BLaER1 (cell line): ENCODE data around the gene CDK4.

Source experiments
- H3K27ac ChIP-seq: shearing (Covaris generic); formaldehyde crosslinking; 2 replicates; pipeline ENCODE4 v1.8.1; 2022
- H3K27me3 ChIP-seq: shearing (Covaris generic); formaldehyde crosslinking; 2 replicates; pipeline ENCODE4 v1.8.1; 2022
- H3K36me3 ChIP-seq: shearing (Covaris generic); formaldehyde crosslinking; 2 replicates; pipeline ENCODE4 v1.8.1; 2022
- H3K4me1 ChIP-seq: shearing (Covaris generic); formaldehyde crosslinking; 2 replicates; pipeline ENCODE4 v1.8.1; 2022
- H3K4me2 ChIP-seq: shearing (Covaris generic); formaldehyde crosslinking; 2 replicates; pipeline ENCODE4 v1.8.1; 2022
- H3K4me3 ChIP-seq: shearing (Covaris generic); formaldehyde crosslinking; 2 replicates; pipeline ENCODE4 v1.8.1; 2022
- H3K9ac ChIP-seq: shearing (Covaris generic); formaldehyde crosslinking; 2 replicates; pipeline ENCODE4 v1.8.1; 2022
- H3K9me3 ChIP-seq: shearing (Covaris generic); formaldehyde crosslinking; 2 replicates; pipeline ENCODE4 v1.8.1; 2022
- H4K20me1 ChIP-seq: shearing (Covaris generic); formaldehyde crosslinking; 2 replicates; pipeline ENCODE4 v1.8.1; 2022
- Cebpa-rat ChIP-seq: shearing (Covaris generic); IDR thresholded peaks from 2 replicates; pipeline ENCODE4 v1.8.1; 2022

Gene CDK4

DNA sequence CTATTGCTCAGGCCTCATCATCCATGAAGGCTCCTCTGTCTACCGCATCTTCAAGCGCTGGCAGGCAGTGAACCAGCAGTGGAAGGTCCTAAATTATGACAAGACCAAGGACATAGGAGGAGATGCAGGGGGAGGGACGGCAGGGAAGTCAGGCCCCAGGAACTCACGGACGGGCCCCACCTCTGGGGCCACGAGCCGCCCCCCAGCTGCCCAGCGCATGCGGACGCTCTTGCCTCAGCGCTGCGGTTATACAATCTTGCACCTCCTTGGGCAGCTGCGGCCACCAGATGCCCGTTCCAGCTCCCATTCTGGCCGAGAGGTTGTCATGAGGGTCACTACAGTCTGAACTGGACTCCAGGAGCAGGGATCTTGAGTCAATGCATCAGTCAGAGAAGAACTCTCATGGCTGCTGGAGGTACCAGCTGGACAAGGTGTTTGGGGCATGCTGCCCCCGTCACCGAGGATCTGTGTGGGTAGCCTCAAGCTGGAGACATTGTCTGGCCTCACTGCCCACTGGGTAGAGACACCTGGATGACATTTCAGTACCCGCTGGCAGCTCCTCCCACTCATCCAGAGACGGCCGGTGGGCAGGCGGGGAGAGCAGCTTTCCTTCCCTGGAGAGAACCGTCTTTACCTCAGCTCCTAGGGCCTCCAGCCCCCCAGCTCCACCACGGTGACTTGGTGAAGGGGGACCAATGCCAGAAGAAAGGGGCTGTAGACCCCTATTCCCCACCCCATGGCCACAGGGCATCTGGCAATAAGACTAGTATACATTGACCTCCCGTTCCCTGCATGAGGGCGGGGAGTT, 6.6 kb upstream of the CDK4 start:
- Histone ChIP-seq H3K9ac (no peak overlapping the region), H4K20me1 (peaks cover 74% of the 10 kb centered on the region), H3K36me3 (peaks cover 12% of the 10 kb centered on the region; the same call in 1 of the 2 replicates), H3K4me1 (peaks cover 26% of the 10 kb centered on the region), H3K4me3 (no peak overlapping the region), H3K27ac (no peak overlapping the region), H3K9me3 (no peaks in the 10 kb centered on the region), H3K27me3 (peaks cover 86% of the 10 kb centered on the region), H3K4me2 (no peak overlapping the region)
- no peak for TF ChIP-seq Cebpa-rat

DNA sequence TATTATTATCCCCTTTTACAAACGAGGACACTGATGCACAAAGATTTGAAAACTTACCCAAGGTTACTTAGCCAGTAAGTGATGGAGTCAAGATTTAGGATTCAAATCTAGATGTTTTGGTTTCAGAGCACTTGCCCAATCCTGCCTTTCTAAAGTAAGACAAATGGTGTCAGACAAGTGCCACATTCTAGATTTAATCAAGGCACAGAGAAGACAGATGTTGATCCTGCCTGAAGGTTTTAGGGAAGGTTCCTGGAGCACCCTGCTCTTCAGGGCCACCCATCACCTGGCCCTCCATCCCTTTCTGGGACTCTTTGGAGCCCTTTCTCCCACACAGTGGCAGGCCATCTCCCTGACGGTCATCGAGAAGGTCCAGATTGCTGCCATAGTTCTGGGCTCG, 5.7 kb upstream of the CDK4 start:
- no peak for TF ChIP-seq Cebpa-rat
- Histone ChIP-seq H3K36me3 (peaks cover 12% of the 10 kb centered on the region; the same call in 1 of the 2 replicates), H3K4me1 (peaks cover 33% of the 10 kb centered on the region), H4K20me1 (peaks cover 73% of the 10 kb centered on the region), H3K4me3 (no peak overlapping the region), H3K27me3 (peaks cover 86% of the 10 kb centered on the region), H3K4me2 (no peak overlapping the region), H3K27ac (no peak overlapping the region), H3K9me3 (no peaks in the 10 kb centered on the region), H3K9ac (no peak overlapping the region)

DNA sequence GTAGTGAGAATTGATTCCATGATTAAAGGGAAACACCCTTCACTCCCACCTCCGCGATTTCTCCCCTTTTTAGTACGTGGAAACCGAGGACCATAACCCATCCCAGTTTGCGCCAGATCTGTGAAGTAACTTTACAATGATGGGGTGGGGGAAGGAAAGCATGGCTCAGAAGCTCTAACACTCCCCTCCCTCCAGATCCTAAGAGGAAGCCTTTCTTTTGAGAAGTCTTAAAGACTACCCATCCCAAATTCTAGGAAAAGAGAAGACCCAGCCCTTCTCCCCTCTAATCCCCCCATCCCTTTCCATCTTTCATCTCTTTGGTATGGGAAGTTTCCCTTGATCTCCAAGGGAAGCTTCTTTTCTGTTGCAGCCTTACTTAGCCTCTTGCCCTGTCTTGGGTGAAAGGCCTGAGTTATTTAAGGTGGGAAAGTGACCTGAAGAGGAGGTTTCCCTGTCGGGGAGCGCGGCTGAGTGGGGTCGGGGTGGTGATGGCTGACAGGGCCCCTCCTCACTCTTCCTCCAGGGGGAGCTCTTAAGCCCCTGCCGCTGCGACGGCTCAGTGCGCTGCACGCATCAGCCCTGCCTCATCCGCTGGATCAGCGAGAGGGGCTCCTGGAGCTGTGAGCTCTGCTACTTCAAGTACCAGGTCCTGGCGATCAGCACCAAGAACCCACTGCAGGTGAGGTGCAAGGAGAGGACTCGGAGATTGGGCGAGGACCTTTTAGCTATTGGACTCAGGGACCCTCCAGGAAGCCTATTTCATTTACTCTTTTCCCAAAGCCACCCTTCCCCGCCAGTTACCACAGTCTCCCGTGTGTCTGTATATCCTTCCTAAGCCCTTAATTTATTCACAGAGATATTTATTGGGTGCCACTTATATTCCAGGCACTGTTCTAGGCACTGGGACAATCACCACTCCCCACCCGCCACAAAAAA, 4.6 kb upstream of the CDK4 start:
- Histone ChIP-seq H4K20me1 (peaks cover 62% of the 10 kb centered on the region), H3K4me1 (peaks cover 36% of the 10 kb centered on the region), H3K9me3 (no peaks in the 10 kb centered on the region), H3K4me2 (peak overlapping the region; percentile 99), H3K36me3 (peaks cover 12% of the 10 kb centered on the region; the same call in 1 of the 2 replicates), H3K4me3 (peak overlapping the region; percentile 73), H3K27me3 (peaks cover 76% of the 10 kb centered on the region), H3K27ac (no peak overlapping the region), H3K9ac (0 out of 2 replicates have a peak overlapping the region, but pooled peaks have one; percentile 65)
- no peak for TF ChIP-seq Cebpa-rat

DNA sequence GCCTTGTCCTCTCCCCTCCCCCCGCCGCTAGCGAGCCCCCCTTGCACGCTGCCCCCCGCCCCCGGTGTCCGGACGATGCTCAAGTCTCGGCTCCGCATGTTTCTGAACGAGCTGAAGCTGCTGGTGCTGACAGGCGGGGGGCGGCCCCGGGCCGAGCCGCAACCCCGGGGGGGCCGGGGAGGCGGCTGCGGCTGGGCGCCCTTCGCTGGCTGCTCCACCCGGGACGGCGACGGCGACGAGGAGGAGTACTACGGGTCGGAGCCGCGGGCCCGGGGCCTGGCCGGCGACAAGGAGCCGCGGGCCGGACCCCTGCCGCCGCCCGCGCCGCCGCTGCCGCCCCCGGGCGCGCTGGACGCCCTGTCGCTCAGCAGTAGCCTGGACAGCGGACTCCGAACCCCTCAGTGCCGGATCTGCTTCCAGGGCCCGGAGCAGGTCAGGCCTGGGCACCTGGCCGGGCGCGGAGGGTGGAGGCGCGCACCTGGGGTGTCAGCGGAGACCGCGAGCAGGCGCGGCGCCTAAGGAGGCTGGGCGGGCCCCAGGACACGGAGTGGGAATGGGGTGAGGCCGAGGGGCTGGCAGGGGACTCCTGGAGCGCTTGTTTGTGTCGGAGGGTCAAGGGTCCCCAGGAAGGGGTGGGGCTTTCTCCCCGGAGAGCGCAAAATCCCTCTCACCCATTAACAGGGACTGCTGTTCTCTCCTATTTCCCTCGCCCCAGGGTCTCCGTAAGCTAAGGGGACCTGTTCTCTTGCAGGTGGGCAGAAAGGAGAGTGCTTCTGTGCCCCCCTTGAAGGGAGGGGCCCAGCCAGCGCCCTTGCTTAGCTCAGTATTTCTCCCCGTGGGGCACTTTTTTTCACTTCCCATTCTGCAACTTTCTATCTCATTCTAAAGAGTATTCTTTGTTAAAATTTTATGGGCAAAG, 3.6 kb upstream of the CDK4 start:
- Histone ChIP-seq H3K27ac (no peak overlapping the region), H3K27me3 (peaks cover 67% of the 10 kb centered on the region), H3K9me3 (no peaks in the 10 kb centered on the region), H3K4me3 (peak overlapping the region; percentile 73), H3K9ac (peak overlapping the region; percentile 65), H4K20me1 (peaks cover 58% of the 10 kb centered on the region), H3K4me2 (peak overlapping the region; percentile 99), H3K4me1 (peaks cover 44% of the 10 kb centered on the region), H3K36me3 (peaks cover 17% of the 10 kb centered on the region)
- TF ChIP-seq Cebpa-rat = no peak

DNA sequence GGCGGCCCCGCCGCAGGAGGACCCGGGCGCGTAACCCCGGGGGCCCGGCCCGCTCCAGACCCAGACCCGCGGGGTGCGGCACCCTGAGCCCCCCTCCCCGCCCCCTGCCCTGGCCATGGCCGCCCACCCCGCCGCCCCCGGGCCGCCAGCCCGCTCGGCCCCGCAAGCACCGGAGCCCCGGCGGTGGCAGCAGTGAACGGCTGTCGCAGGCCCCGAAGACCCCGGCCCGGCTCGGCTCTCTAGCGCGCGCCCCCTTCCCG, 3.0 kb upstream of the CDK4 start:
- H3K4me1 ChIP-seq = peaks cover 50% of the 10 kb centered on the region
- no peaks in the 10 kb centered on the region for H3K9me3 ChIP-seq
- peaks cover 66% of the 10 kb centered on the region for H3K27me3 ChIP-seq
- no peak overlapping the region for H3K27ac ChIP-seq
- H3K9ac ChIP-seq = no peak overlapping the region
- H3K36me3 ChIP-seq = peaks cover 23% of the 10 kb centered on the region
- no peak for TF ChIP-seq Cebpa-rat
- peak overlapping the region; percentile 99 for H3K4me2 ChIP-seq
- H3K4me3 ChIP-seq = peak overlapping the region; percentile 73
- peaks cover 58% of the 10 kb centered on the region for H4K20me1 ChIP-seq

DNA sequence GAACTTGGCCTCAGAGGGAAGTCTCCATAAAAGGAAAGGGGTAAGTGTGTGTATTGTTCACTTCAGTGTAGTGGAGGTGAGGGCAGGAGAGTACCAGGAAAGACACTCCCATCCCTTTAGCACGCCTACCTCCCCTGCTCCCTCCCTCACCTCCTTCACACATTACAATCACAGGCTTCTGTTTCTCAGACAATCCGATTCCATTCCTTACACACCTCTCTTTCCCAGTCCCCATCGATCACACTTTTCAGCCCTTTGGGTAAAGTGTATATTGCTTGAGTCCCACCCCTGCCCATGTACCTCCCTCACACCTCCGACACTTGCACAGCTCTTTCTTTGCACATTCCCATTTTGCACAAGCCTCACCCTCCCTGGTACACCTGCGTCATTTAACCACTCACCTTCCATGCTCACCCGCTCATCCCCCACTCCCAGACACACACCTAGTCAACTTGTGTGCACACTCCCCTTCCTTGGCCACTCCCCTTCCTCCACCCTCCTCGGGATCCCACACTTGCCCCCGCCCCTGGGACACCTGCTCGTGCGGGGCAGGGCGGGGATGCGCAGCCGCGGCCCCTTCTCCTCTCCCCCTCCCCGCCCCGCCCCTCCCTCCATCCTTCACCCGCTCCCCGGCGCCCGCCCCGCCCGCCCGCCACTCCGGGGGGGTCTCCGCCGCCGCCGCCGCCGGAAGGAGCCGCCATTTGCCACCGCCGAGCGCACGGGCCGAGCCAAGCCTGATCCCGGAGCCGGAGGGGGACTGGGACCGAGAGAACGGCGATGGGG, 2.5 kb upstream of the CDK4 start, which contains the start of gene MARCHF9:
Gene MARCHF9, plus strand, starts transcription at position 693 of the 783 bp plus-strand sequence. CDS start 426 bp downstream, outside the sequence.
- H3K4me1 ChIP-seq = peaks cover 51% of the 10 kb centered on the region
- no peak for TF ChIP-seq Cebpa-rat
- H3K27me3 ChIP-seq = peaks cover 66% of the 10 kb centered on the region
- H3K36me3 ChIP-seq = peaks cover 28% of the 10 kb centered on the region
- peak within 1 kb of the TSS; percentile 73 for H3K4me3 ChIP-seq
- H3K9ac ChIP-seq = peak within 1 kb of the TSS; percentile 65
- no peak within 1 kb of the TSS for H3K27ac ChIP-seq
- H3K4me2 ChIP-seq = peak within 1 kb of the TSS; percentile 99
- H3K9me3 ChIP-seq = no peaks in the 10 kb centered on the region
- H4K20me1 ChIP-seq = peaks cover 57% of the 10 kb centered on the region

DNA sequence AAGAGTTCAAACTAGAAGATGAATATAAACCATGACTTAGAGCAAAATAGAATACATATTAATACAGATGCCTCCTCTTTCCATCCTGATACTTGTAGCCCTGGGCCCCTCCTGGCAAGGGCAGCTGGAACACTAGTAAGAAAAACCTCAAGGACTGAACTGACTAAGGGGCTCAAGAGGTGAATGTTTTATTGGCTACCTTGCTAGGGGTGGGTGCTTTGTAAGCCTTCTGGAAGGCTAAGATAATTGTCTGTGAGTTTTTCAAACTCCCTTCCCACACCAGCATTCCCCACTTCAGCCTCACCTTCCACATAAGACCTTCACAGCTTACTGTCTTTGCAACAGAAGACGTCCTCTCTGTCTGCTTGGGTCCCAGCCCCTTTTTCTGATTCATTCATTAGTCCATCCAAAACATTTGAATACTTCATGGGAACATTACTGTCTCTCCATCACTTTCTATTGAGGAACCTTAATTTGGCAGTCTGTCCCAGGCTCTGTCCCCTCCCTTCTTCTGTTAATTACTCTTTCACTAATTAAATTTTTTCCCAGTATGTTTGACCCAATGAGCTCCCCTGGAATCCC, 1.7 kb upstream of the CDK4 start:
- Histone ChIP-seq H3K9ac (no peak overlapping the region), H4K20me1 (peaks cover 60% of the 10 kb centered on the region), H3K36me3 (peaks cover 34% of the 10 kb centered on the region), H3K27me3 (peaks cover 62% of the 10 kb centered on the region), H3K4me1 (peaks cover 51% of the 10 kb centered on the region), H3K4me2 (peak overlapping the region; percentile 99), H3K27ac (no peak overlapping the region), H3K9me3 (no peaks in the 10 kb centered on the region), H3K4me3 (no peak overlapping the region)
- TF ChIP-seq Cebpa-rat = no peak

DNA sequence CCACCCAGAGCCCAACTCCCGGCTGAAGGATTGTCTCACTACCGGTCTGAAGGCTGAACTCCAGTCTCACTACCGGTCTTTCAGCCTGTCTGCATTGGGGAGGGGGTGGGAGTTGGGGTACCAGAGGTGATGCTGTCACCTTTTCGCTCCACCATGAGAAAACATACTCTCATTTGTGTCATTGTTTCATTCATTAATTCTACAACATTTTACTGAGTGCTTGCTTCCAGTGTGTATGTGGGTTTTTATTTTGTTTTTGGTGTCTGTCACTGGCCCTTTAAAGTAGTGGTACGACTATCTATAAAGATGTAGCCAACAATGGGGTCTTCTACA, 524 bp upstream of the CDK4 start:
- peak overlapping the region; percentile 77 for H3K4me2 ChIP-seq
- peaks cover 50% of the 10 kb centered on the region for H3K27me3 ChIP-seq
- H3K4me1 ChIP-seq = peaks cover 51% of the 10 kb centered on the region
- no peak overlapping the region for H3K9ac ChIP-seq
- H3K36me3 ChIP-seq = peaks cover 36% of the 10 kb centered on the region
- TF ChIP-seq Cebpa-rat = no peak
- peaks cover 57% of the 10 kb centered on the region for H4K20me1 ChIP-seq
- H3K27ac ChIP-seq = no peak overlapping the region
- peak overlapping the region; percentile 84 for H3K4me3 ChIP-seq
- H3K9me3 ChIP-seq = no peaks in the 10 kb centered on the region
